ENCODE measurements around the gene CALM3.

CALM3 gene

DNA sequence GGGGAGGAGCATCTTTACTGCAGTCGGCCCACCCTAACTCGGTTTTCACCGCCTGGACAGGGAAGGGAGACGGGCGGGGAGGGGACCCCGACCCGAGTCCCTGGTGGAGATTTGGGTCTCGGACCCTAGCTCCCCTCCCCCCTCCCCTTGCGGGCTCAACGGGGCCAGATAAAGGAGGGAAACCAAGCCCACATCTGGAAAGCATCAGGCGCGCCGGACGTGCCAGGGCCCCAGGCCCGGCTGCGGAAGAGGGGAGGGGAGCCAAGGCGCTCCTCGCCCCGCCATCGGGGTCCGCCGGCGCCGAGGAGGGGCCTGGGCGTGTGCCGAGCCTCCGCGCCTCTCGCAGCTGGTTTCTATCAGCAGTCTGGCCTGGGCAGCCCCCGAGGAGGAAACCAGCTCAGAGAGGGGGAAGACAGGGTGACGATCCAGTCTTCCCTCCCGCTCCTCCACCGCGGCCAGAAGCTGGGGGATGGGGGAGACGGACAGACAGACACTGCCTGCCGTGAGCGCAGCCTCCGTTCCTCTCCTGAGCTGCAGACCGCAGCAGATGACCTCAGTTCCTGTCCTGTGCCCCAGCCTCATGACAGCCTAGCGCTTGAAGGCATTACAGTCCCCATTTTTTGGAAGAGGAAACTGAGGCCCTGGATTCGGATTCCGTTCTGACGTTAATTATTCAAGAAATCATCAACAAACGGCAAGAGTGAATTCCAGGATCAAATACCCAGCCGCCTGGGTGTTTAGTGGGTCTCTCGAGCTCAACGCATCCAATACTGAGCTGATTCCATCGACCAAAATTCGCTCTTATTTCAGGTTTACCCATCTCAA, 38.4 kb downstream of the CALM3 start:
- DNase-seq, result no peak

DNA sequence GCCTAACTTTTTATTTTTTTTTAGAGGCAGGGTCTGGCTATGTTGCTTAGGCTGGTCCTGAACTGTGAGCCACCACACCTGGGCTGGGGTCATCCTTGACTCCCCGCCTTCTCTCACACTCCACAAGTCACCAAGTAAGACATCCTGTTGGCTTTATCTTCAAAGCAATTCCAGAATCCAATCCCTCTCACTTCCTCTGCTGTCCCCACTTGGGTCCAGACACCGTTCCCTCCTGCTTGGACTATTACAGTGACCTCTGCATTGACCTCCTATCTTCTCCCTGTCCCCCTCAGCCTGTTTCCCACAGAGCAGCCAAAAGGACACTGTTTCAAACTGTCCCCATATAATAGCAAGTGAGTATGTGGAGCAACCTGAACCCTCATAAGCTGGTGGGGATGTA, 39.5 kb downstream of the CALM3 start:
- DNase-seq, result no peak

DNA sequence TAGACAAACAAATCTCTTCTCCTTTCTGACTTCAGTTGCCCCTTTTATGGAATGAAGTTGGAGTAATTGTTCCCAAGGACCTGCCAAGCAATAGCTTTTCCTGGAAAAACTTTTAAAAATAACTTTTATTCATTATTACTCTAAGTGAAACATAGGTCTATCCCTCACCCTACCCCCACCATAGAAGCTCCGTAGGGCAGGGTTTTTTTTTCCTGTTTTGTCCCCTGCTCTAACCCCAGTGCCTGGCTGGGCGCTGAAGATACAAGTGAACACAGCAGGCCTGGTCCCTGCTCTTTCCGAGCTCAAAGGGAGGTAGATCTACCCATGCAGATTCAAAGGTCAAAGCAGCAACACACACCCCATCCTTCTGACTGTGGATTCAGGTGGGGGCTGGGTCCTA, 43.6 kb downstream of the CALM3 start:
- no peak for DNase-seq

DNA sequence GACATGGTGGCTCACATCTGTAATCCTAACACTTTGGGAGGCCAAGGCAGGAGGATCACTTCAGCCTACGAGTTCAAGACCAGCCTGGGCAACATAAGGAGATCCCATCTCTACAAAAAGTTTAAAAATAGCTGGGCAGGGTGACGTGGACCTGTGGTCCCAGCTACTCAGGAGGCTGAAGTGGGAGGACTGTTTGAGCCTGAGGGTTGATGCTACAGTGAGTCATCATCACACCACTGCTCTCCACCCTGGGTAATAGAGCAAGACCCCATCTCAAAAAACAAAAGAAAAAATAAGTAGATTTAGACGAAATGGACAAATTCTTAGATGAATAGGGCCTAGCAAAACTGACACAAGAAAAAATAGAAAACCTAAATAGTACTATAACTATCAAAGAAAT, 45.3 kb downstream of the CALM3 start:
- no peak for DNase-seq

DNA sequence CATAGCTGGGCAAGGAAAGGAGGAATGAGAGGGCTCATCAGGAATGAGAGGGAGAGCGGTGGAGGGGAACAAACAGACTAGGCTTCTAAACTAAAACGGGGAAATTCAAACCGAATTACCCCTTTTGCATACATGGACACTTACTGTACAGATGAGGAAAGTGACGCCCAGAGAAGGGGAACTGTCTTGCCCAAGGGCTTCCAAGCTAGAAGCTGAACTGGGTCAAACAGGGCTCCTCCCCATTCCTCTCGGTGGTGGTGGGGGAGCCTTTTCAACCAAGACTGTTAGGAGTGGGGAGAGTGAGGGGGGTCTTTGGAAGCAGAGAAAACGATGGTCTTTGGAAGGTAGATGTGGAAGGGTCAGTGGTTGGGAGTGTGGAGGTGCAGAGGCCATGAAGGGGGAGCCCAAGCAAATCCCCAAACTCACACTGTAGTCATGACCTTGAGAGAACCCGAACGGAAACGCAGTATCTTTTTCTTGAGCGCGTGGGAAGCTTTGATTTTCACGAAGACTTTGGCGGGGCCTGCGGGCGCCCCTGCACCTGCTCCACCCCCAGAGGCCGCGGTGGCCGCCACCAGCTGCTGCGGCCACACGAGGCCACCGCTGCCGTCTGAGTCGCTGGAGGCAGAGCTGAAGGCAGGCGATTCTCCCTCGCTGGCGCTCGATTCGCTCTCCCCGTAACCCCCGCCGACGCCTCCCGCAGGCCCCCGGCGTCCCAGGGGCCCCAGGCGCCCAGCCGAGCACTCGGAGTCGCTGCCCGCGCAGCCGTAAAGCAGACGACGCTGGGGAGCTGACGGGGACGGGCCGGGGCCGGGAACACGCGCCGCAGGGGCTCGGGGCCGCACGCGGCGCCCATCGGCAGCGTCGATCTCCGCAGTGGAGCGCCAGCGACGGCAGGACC, 47.2 kb downstream of the CALM3 start:
- no peak for DNase-seq

DNA sequence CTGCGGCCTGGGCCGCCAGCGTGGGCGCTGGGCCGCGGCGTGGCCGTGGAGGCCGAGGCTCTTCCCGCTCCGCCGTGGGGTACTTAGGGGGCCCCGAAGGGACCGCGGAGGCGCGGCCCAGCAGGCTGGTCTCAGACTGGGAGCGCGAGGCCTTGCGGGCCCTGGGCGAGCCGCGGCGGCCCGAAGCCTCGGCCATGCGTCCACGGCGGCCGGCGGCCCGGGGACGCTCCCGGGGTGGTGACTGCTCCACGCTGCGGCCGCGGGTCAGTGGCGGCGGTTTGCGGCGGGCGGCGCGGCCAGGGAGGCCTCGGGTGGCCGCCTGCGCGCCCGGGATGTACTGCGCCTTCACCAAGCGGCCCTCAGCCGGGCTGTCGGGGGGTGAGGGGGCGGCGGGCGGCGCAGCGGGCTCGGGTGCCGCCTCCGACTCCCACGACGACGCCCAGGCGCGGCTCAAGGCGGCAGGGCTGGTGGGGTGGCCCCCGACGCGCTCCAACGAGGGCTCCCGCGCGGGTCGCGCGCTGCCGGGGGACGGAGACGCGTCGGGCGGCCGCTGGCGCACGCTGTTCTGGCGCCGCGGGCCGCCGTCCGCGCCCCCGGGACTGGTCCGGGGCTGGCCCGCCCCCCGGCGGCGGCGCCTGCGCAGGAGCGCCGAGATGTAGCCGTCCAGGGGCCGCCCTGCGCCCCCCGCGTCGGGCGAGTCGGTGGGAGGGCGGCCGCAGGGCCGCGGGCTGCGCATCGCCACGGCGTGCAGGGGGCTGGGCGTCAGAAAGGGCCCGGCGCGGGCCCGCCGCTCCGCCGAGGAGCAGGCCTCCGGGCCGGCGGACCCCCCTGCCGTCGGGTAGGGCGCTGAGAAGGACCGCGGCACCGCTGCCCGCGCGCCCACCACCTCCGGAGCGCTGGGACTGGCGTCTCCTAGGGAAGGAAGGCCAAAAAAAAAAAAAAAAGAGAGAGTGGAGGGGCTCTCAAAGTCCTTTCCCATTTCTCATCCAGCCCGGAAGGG, 48.1 kb downstream of the CALM3 start:
- DNase-seq, result no peak

DNA sequence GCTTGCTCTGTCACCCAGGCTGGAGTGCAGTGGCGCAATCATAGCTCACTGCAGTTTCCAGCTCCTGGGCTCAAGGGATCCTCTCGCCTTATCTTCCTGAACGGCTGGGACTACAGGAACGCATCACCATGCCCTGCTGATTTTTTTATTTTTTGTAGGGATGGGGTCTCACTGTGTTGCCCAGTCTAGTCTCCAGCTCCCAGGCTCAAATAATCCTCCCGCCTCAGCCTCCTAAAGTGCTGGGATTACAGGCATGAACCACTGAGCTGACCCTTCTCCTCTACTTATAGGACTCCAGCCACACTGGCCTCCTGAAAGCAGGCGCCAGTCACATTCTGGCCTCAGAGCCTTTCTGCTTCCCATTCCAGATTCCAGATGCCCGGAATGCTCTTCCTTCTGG, 49.3 kb downstream of the CALM3 start:
- DNase-seq, result no peak

DNA sequence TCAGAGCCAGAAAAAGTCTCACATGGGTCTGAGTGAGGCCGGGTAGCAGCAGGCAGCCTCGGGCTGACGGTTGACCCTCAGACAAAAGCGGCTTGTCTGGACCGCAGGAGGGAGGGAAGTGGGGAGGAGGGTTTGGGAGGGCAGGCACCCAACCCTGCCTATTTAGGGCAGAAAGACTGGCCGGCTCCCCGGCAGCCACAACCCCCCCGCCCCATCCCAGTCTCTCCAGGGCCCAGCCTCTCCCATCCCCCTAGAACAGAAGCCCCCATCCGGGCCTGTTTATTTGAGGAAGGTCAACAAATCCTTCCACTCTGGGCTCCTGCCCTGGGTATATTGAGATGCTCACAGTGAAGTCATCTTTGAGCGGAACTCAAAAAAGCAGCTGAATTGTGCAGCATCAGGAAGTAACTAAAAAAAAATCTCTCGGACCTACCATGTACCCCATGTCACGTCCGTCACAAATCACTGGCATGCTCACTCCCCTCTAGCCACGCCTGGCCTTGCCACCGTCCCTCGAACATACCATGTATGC, 53.6 kb downstream of the CALM3 start:
- DNase-seq, result no peak

DNA sequence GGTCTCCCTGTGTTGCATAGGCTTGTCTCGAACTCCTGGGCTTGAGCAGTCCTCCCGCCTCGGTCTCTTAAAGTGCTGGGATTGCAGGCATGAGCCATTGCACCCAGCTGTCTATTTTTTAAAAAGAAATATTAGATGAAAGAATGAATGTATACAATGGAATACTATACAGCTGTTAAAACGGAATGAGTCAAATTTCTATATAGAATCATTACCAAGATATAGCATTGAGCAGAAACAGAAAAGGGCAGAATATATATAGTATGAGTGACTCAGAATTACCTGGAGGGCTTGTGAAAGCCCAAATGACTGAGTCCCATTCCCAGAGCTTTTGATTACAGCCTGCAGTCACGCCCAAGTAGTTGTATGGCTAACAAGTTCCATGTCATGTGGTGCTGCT, 55.4 kb downstream of the CALM3 start:
- no peak for DNase-seq

DNA sequence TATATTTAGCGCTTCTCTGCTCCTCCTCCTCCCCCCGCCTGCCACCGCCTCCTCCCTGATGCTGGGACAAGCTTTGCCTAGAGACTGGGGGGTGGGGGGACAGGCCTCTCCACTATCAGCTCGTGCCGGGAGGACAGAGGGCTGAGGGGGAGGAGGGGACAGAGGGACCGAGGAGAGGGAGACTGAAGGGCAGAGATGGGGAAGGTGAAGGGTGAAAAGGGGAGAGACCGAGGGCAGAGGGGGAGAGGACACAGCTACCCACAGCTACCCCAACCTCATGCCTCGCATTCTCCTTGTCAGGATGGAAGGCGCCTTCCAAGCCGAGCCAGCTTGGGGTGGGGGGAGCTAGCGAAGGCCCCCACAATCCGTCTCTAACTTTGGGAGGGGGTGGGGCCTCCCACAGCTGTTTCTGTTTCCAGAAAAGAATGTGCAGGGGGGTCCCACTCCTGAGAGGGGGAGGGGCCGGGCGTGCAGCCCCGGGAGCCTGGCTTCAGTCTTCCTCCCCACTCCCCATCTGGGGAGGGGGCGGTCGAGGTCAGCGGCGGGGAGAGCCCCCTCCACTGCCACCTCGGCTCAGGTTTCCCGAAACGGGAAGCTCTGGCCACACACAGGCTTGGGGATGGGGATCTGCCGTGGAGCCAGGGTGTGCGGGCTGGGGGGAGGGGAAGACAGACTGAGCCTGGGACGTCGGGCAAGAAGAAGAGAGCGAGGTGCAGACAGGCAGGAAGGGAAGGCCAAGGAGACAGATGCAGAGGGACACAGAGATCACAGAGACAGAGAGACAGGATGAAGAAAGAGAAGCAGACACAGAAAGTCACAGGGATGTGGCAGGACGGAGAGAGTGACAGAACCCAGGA, 58.2 kb downstream of the CALM3 start:
- no peak for DNase-seq

DNA sequence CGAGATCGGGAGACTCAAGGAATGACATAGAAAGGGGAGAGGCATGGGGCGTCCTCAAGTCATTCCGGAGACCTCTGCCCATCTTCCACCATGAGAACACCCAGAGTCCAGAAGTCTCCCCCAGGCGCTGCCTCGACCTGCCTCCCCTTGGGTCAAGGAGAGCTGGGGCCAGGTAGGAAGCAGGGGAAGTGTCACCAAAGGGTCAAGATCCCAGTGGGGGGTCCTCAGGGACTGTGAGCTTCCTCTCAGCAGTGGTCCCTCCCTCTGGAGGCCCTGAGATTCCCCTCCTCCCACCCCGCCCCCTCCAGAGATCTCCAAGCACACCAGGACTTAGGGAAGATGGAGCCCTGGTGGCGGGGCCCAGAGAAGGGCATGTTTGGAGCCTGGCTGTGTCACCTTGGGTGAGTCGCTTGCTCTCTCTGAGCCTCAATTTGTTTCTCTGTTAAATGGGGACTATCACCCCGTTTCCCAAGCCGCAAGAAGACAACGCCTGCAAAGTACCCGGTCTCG, 58.9 kb downstream of the CALM3 start:
- DNase-seq, result no peak
